Ammon's horn (tissue), 1 donor: ENCODE data around the gene CPT1A.

ENCODE experiments used
- DNase-seq: peaks from one replicate; pipeline ENCODE4 v3.0.0-alpha.2; 2016; ENCODE audit warnings: low spot score

The CPT1A gene

DNA sequence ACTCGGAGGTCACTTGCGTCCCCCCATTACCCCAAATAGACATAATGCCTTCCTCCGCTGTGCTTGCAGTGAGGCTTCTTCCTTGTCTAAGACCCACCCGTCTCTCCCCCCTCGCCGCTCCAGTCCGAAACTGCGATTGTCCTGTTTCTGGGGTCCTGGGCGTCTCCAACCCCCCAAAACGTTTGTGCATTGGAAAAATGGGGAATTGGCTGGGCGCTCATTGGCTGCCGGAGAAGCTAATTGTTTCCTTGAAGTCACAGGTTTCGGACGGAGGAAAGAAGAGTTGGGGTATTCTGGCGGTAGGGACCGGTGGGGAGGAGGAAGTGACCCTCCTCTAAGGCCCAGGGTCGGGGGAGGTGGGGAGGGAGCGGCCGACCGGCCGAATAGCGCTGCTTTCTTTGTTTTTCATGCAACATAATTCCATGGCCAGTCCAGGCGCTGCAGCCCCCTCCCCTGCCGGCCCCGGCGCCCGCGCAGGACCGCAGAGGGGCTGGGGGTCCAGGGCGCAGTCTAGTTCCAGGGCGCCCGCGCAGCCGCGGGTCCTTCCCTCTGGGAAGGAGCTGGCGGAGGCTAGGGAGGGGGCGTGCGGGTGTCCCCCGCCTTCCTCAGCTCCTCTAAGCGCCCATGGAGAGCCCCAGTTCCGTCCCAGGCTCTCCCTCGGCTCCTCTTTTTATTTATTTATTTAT is 12.7 kb upstream of the CPT1A start:
- no peak for DNase-seq

DNA sequence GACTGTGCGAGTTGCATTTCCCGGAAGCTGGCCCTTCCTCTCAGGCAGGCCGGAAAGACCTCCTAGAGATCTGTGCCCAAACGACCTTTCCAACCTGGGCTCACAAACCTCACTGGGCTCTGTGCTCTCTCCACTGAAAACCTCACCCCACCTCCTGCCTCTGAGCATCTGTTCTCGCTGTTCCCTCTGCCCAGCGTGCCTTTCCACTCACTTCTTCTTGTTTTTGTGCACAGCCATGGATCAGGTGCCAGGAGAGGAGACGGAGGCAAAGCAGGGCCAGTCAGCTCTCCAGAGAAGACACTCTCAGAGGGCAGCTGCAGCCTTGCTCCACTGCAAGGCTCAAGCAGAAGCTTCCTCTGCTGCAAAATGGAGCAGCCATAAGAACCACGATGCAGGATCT is 10.9 kb upstream of the CPT1A start:
- DNase-seq: no peak

DNA sequence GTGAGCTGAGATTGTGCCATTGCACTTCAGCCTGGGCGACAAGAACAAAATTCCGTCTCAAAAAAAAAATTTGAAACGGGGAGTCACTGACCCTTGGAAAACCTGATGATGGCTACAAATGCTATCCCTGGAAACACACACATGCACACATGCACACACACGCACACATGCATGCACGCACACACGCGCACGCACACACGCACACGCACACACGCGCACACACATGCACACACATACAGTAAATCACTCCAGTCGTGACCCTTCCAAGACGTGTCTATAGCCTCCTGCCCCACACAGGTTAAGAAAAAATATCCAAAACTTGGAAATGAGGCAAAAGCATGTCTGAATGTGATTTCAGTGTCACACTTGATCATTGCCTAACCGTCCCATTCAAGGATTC is 6.7 kb upstream of the CPT1A start:
- DNase-seq: no peak

DNA sequence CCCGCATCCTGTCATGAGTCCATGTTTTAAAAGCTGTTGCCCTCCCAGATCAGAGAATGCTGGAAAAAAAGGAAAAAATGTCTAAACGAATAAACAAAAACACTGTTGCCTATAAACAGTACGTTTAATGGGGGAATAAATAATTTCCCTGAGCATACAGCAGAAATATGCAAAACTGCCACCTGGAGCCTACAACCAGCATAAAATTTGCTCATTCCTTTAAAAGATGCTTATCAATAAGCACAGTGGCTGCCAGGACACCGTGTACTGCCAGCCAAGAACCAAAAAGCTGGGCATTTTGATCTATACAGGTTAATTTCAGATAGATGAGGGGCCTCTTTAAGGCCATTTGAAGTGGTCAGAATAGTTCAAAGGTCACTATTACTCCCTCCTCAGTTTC is 5.7 kb upstream of the CPT1A start:
- no peak for DNase-seq

GRCh38 chr11:68845351-68846002 is 3.8 kb upstream of the CPT1A start:
- no peak for DNase-seq

GRCh38 chr11:68844801-68845200 is 3.1 kb upstream of the CPT1A start:
- DNase-seq: no peak

GRCh38 chr11:68844376-68844775 is 2.7 kb upstream of the CPT1A start:
- DNase-seq: no peak

GRCh38 chr11:68843703-68844312 is 2.1 kb upstream of the CPT1A start:
- peak; percentile 36 for DNase-seq

DNA sequence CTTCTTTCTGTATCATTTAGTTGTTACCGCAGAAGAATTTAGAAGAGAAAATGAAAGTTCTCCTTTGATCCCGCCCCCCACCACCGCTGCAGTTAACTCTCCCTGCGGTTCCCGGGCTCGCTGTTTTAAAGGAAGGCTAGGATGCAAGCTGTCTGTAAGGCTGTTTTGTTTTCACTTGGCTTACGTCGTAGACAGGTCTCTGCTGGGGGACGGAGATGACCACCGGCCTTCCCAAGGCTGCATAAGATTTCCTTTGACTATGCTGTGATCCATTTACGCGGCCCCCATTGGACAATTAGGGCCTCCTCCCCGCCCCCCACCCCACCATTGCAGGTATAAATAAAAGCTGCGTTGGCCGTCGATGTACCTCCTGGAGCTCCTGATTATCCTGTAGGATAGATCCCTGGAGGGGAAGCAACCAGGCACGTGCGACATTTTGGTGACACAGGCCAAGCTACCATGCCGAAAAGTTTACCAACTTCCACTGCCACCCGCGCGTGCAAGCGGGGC is 1.4 kb upstream of the CPT1A start:
- no peak for DNase-seq

- no peak for DNase-seq
Observed at GRCh38 chr11:68842427-68843051, 823 bp upstream of the CPT1A start.

- peak; percentile 35 for DNase-seq
Observed at GRCh38 chr11:68840661-68841653, 759 bp downstream of the CPT1A start.

DNA sequence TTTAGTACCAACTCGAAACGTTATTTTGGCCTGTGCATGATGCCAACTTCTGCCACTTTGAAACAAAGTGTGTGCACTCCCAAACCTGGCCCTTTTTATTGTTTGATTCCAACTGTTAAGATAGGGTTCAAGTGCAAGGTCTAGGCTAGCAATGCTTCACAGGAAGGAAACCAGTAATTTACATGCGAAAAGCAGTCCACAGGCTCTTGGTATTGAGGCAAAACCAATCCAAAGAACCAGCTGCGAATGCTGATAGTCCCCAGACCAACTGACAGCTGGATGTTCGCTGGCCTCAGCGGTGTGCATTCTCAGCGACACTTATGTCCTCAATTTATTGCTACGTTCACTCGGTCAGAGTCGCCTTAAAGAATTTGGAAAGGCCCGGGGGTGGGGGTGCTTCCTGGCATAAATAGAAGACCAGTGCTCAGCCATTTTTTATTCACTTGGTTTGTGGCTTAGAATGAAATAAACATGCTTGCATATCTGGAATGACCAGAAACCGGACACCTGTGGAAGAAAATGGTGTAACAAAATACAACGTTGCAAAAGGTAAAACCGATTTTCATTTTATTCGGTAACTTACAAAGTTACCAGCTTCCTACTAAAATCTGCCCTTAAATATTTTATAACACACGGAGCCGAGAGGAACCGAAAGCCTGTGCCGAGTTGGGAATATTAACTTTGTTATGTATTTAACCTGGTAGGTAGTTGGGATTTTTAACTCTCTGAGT is 1.6 kb downstream of the CPT1A start:
- no peak for DNase-seq

DNA sequence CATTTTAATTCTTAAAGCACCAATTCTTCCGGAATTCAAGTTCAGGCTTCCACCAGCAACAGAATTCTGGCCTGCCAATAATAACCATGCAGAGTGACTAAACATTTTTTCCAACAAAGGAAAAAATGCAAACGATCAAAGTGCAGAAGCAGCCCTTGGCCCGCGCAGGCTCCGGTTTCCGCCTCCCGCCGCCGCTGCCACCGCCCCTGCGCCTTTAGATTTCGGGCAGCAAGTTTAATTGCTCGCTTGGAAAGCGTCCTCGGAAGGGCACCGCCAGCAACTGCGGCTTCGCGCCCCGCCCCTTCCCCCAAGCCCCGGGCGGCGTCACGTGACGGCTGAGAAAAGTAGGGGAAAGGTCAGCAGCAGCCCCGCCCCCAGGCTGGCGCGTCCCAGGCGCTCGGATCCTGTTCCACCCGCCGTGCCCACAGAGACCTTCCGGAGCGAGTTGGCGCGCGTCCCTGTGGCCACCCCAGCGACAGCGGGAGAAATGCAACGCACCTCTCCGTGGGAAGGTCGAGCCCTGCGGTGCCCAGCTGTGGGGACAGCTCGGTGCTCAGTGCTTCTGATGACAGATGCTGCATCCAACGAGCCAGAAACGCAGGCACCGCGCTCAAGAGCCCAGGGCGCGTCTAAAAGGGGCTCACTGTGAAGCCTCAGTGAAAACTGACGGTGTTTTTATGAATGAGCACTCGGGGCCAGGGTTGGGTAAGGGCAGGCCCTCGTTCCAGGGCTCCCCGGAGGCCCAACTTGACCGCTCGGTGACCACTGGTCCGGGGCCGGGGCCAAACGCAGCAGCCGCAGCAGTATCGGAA is 2.5 kb downstream of the CPT1A start:
- DNase-seq: peak; percentile 91

GRCh38 chr11:68838572-68838964 is 3.1 kb downstream of the CPT1A start:
- no peak for DNase-seq

- no peak for DNase-seq
Observed at GRCh38 chr11:68837583-68838571, 3.8 kb downstream of the CPT1A start.

DNA sequence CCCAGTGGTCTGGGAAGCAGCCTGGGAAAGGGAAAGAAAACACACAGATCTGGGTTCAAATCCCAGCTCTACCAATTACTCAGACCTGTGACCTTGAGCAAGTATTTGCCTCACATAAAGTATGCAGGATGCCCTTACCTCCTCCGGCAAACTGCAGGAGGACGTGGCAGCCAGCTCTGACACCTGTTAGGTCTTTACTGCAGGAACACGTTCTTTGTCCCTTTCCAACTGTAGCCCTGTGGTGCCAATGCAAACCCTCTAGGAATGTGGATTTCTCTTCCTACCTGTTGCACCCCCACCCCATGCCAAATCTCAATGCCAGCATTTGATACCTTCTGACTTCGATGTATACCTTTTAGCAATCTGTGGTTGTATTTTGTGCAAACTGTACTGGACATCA is 6.0 kb downstream of the CPT1A start:
- no peak for DNase-seq

DNA sequence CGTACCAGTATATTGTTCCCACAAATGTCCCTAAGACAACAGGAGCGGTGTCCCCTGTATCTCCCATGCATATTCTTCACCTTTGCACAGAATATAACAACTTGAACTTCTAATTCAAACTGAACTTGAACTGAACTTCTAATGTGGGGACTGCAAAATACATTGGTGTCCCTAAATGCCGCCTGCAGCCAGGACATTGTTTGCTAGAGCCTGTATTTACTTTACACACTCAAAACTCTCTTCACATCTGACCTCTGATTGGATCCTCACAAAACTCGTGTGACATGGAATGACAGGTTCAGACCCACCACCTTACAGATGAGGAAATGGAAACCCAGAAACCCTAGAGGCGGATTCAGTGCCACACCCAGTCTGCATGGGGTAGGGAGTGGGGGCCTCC is 6.4 kb downstream of the CPT1A start:
- no peak for DNase-seq

- no peak for DNase-seq
Observed at GRCh38 chr11:68832476-68833181, 9.1 kb downstream of the CPT1A start.
